Measurements from ENCODE around the gene KLRF1. TPM values are rescaled to one million over a fixed set of nuclear protein-coding genes. Genes with fewer than 3 reads are reported as not detected.

The KLRF1 gene
- total RNA-seq = not detected
- long read RNA-seq = 0 reads

- DNase-seq (ENCODE audit: low spot score) = no peak
- intact Hi-C loops (cut with DNase I) = no loop called here
These were observed at the start of gene KLRF1 for GRCh38 chr12:9827209-9827888. KLRF1 (plus strand) TSS chr12:9827481; CDS start chr12:9827545, 64 bp downstream.

GRCh38 chr12:9779209-9779608, 48.1 kb upstream of the KLRF1 start:
- intact Hi-C loops (cut with DNase I) = no loop called here
- DNase-seq (ENCODE audit: low spot score) = no peak

- intact Hi-C loops (cut with DNase I) = no loop called here
- DNase-seq (ENCODE audit: low spot score) = no peak
These were observed 45.9 kb upstream of the KLRF1 start for GRCh38 chr12:9781360-9781759.

- DNase-seq (ENCODE audit: low spot score) = no peak
- intact Hi-C loops (cut with DNase I) = no loop called here
These were observed 44.5 kb upstream of the KLRF1 start for GRCh38 chr12:9782547-9783382.

GRCh38 chr12:9784326-9784725, 43.0 kb upstream of the KLRF1 start:
- intact Hi-C loops (cut with DNase I) = no loop called here
- DNase-seq (ENCODE audit: low spot score) = no peak

GRCh38 chr12:9784816-9785215, 42.5 kb upstream of the KLRF1 start:
- intact Hi-C loops (cut with DNase I) = no loop called here
- no peak for DNase-seq (ENCODE audit: low spot score)

GRCh38 chr12:9786726-9787717, 40.3 kb upstream of the KLRF1 start:
- DNase-seq (ENCODE audit: low spot score) = no peak
- intact Hi-C loops (cut with DNase I) = no loop called here

- DNase-seq (ENCODE audit: low spot score) = no peak
- intact Hi-C loops (cut with DNase I) = no loop called here
These were observed 34.9 kb upstream of the KLRF1 start for GRCh38 chr12:9792185-9792900.

GRCh38 chr12:9792961-9793617, 34.2 kb upstream of the KLRF1 start:
- intact Hi-C loops (cut with DNase I) = no loop called here
- no peak for DNase-seq (ENCODE audit: low spot score)

- intact Hi-C loops (cut with DNase I) = no loop called here
- DNase-seq (ENCODE audit: low spot score) = no peak
These were observed 33.4 kb upstream of the KLRF1 start for GRCh38 chr12:9793779-9794395.

GRCh38 chr12:9794484-9795093, 32.7 kb upstream of the KLRF1 start:
- DNase-seq (ENCODE audit: low spot score) = no peak
- intact Hi-C loops (cut with DNase I) = no loop called here

GRCh38 chr12:9795945-9796344, 31.3 kb upstream of the KLRF1 start:
- DNase-seq (ENCODE audit: low spot score) = no peak
- intact Hi-C loops (cut with DNase I) = no loop called here

GRCh38 chr12:9796346-9796745, 30.9 kb upstream of the KLRF1 start:
- intact Hi-C loops (cut with DNase I) = no loop called here
- no peak for DNase-seq (ENCODE audit: low spot score)

GRCh38 chr12:9796971-9797370, 30.3 kb upstream of the KLRF1 start:
- intact Hi-C loops (cut with DNase I) = no loop called here
- no peak for DNase-seq (ENCODE audit: low spot score)

GRCh38 chr12:9797722-9798619, 29.3 kb upstream of the KLRF1 start:
- intact Hi-C loops (cut with DNase I) = no loop called here

GRCh38 chr12:9799961-9800360, 27.3 kb upstream of the KLRF1 start:
- intact Hi-C loops (cut with DNase I) = no loop called here
- DNase-seq (ENCODE audit: low spot score) = no peak

More at GRCh38 chr12:9797722-9798619, 29.3 kb upstream of the KLRF1 start:
- no peak for DNase-seq (ENCODE audit: low spot score)

GRCh38 chr12:9805883-9806282, 21.4 kb upstream of the KLRF1 start:
- no peak for DNase-seq (ENCODE audit: low spot score)
- intact Hi-C loops (cut with DNase I) = no loop called here
